Urothelium cell line (cell line): ENCODE data around the gene PIP5K1A.
"Not testable (repeated sequence)": the region's sequence is repeated elsewhere in the genome, so short reads cannot be mapped to it uniquely, and the experiment has no call there.

Source experiments
- DNase-seq: peaks from one replicate; pipeline ENCODE4 v3.0.0; 2011; ENCODE audit warnings: low spot score, mixed read lengths
- FAIRE-seq: peaks from 2 replicates; lab custom pipeline; 2011; peaks lifted over from hg19 to GRCh38; lab: Jason Lieb, UNC

Gene PIP5K1A, protein sequence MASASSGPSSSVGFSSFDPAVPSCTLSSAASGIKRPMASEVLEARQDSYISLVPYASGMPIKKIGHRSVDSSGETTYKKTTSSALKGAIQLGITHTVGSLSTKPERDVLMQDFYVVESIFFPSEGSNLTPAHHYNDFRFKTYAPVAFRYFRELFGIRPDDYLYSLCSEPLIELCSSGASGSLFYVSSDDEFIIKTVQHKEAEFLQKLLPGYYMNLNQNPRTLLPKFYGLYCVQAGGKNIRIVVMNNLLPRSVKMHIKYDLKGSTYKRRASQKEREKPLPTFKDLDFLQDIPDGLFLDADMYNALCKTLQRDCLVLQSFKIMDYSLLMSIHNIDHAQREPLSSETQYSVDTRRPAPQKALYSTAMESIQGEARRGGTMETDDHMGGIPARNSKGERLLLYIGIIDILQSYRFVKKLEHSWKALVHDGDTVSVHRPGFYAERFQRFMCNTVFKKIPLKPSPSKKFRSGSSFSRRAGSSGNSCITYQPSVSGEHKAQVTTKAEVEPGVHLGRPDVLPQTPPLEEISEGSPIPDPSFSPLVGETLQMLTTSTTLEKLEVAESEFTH

DNA sequence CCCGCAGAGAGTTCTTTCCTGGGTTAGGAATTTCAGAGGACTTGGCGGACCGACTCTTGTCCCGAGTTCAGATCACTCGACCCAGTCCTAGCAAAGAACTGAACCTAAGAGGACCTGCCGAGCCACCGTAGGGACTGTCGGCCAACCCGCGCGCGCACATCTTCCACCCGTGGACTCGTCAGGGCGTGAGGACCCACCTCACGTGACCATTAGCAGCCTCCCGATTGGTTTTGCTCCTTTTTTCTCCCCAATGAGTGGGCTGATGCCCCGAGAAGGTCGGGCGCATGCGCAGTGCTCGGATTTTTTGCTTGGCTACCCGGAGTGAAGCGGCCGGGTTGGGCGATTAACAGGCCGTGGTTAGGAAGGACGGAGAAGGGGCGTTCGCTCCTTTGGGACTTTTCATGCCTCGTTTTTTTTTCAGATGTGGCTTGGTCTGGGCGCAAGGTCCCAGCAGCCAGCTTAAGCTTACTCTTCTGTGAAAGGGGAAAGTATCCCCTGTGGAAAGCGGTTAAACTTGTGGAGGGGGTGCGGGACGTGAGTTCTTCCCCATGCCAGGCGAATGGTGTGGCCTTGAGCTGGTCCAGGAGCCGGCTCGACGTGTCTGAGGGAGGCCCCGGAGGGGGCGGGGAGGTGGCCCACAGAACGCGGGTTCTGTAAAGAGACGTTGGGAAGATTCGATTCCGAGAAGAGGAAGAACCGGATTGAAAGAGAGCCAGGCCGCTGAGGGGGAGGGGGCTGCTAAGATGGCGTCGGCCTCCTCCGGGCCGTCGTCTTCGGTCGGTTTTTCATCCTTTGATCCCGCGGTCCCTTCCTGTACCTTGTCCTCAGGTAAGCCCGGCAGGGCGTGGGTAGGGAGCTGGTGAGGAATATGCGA is at the start of gene PIP5K1A:
TSS of gene PIP5K1A (plus strand) at position 299 of the 874 bp plus-strand sequence. CDS start at position 744, 445 bp downstream.
- DNase-seq (peak; percentile 97), FAIRE-seq (peak; percentile 75)

DNA sequence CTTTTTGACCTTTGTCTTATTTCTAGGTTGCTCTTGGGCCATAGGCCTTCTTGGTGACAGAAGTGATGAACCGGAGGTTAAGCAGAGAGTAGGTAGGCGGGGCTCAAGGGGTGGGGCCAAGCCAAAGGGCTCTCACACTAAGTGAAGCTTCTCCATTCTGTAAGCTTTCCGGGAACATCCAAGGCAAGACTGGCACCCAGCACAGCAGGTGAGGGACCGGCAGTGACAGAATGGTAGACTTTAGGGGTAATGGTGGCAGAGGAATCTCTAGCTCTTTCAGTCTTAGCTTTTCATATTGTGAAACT is 41.9 kb upstream of the PIP5K1A start, which contains the start of gene TNFAIP8L2:
TSS of gene TNFAIP8L2 (plus strand) at position 135 of the 305 bp plus-strand sequence. CDS start 2,049 bp downstream, outside the sequence.
- no peak for DNase-seq
- FAIRE-seq = no peak

DNA sequence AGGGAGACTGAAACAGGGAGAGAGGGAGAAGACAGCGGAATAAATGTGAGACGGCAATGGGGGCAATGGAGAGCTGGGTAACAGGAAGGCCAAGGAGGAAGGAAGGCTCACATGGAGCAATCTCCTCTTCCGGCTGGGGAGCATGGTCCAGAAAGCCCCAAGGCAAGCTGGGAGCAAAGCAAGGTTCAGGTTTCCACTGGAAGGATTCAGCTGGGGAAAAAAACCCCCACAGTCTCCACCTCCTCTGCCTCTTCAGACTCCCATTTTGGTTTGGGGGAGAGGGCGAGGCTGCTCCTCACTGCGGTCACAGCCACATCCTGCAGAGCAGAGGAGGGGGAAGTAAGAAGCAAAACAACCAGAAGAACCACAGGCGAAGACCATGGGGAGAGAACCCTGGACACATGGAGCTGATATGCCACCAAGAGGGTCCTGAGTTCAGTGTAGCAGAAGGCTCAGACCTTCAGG is 41.3 kb upstream of the PIP5K1A start:
- no peak for DNase-seq
- FAIRE-seq = no peak

DNA sequence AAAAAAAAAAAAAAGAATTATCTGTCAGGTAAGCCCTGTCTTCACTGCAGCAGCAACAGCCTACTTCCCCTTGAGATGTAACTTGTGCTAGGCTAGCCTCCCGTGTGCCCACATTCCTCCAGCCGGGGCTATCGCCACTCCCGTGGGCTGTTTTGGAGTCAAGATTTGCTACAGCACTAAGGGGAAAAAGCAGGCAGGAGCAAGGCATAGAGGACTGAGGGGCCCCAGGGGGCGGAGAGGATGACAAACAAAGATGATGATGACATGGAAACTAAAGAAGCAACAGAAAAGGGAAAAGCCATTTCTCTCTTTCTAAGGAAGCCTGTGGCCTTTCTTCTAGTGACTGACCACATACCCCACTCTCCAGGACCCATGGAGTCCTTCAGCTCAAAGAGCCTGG is 40.0 kb upstream of the PIP5K1A start:
- no peak for FAIRE-seq

DNA sequence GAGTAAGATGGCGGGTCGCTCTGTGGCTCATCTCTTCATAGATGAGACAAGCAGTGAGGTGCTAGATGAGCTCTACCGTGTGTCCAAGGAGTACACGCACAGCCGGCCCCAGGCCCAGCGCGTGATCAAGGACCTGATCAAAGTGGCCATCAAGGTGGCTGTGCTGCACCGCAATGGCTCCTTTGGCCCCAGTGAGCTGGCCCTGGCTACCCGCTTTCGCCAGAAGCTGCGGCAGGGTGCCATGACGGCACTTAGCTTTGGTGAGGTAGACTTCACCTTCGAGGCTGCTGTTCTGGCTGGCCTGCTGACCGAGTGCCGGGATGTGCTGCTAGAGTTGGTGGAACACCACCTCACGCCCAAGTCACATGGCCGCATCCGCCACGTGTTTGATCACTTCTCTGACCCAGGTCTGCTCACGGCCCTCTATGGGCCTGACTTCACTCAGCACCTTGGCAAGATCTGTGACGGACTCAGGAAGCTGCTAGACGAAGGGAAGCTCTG is 39.6 kb upstream of the PIP5K1A start:
- DNase-seq = no peak

More for the DNA sequence above, 40.0 kb upstream of the PIP5K1A start:
- no peak for DNase-seq

DNA sequence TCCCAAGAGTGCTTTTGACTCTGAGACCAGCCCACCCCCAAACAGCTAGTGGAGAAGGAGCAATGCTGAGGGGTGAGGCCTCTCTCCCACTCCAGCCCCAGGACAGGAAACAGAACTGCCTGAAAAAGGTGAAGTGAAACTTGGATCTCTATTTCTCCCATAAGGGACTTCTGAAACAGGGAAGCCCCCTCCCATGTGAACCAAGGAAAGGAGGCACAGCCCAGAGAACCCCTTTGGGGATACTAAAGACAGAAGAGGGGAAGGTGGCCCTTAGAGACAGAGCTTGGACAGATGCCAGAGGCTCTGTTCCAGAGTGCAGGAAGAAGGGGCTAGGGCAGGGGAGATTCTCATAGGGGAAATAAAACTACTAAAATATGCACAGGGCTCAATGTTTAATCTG is 39.0 kb upstream of the PIP5K1A start:
- DNase-seq = no peak
- FAIRE-seq = no peak

More for the DNA sequence above, 39.6 kb upstream of the PIP5K1A start:
- FAIRE-seq = no peak

DNA sequence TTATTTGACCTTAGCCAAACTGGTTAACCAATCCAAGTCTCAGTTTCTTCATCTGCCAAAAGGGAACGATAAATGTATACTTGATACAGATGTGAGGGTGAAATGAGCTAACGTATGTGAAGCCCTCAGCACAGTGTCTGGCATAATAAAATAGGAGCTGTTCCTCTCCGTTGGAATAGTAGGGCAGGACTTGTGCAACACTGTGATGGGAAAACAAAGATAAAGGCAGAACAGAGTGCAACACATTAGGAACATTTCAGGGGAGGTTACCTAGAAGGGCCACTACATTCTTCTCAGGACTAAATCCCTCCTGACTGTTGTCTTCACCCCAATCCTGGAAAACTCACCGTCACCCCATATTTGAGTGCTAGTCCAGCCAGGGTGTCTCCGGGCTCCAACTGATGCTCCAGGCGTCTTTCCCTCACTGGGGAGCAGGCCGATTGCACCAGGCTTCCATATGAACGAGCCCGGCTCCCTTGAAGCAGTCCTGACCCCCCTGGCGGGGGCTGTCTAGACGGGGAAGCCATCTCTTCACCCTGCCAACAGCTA is 33.5 kb upstream of the PIP5K1A start:
- no peak for FAIRE-seq
- no peak for DNase-seq

DNA sequence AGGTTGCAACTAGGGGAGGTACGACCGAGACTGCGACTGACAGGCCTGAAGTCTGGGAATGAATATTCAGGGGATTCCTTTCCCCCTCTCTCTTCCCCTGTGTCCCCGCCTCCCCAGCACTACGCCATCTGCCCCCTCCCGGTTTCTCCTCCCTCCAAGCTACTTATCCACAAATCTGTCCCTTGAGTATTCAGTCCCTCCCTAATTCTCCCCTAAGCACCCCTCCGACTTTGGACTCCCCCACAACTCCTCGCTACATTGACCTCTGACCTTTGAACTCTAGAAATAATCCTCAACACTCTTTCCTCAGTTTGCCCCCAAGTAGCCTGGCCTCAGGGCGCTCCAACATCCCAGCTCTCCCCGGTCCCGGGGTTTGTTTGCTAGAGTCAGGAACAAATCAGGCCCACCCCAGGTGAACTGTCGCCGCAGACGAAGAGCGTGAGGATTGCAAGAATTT is 33.0 kb upstream of the PIP5K1A start:
- no peak for FAIRE-seq
- DNase-seq = peak; percentile 38

DNA sequence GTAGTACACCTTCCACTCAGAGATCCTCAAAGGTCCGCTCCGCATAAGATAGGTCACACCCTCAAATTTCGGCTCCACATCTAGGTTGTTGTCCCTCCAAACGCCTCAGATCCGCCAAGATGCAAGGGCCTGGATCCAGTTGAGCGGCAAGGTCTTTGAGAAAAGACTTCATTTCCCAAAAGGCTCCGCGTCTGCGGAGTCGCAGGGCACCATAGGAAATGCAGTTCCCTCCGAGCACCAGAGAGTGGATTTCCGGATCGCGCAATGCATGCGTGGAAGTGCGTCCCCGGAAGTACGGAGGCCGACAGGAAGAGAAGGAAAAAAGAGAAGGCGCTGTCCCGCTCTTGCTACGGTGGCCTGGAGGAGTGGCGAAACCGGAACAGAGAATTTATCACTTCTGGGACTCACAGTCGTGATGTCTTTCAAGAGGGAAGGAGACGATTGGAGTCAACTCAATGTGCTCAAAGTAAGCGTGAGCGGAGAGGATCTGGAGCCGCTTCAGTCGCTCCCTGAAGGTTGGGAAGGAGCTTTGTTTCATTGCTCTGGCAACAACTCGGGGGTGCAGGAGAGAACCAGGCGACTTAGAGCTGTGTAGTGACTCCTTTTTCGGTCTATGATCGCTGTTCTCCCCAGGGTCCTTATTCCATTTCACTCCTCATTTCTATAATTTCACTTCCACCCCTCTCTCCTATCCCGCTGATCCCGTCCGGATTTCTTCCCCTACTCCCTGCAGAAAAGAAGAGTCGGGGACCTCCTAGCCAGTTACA is 32.4 kb upstream of the PIP5K1A start, which contains the start of the genes LYSMD1 and SCNM1:
TSS of gene LYSMD1 (minus strand) at position 165 of the 767 bp plus-strand sequence. CDS start 644 bp downstream, outside the sequence.
TSS of gene SCNM1 (plus strand) at position 407 of the 767 bp plus-strand sequence. CDS start at position 416, 9 bp downstream.
- DNase-seq = peak; percentile 95
- FAIRE-seq = no peak

DNA sequence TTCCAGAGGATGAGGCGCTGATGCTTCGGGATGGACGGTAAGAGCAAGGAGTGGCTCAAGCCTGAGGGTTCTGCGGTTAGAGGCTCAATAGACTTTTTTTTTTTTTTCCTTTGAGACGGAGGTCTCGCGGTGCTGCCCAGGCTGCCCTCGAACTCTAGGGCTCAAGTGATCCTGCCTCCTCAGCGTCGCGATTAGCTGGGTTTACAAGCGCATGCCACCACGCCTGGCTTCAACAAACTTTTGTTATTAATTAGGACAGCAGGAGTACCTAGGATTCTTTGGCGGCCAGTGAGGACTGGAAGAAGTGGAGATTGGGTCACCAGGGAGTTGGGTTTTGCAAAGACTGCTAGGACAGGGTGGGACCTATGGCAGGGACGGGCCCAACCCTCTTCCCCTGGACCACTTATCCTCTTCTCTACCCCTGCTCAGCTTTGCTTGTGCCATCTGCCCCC is 31.8 kb upstream of the PIP5K1A start:
- peak; percentile 29 for DNase-seq
- no peak for FAIRE-seq

DNA sequence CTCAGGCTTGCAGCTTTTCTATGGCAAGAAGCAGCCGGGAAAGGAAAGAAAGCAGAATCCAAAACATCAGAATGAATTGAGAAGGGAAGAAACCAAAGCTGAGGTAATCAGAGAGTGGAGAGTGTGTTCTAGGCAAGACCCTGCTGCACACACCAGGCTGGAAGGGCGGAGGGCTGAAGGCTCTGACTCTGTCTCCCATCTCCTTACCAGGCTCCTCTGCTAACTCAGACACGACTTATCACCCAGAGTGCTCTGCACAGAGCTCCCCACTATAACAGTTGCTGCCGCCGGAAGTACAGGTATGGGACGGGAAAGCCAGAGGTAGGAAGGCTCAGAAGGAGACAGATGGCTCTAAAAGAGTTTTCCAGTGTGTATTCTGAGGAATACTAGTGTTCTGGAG is 31.2 kb upstream of the PIP5K1A start:
- FAIRE-seq (no peak), DNase-seq (no peak)

DNA sequence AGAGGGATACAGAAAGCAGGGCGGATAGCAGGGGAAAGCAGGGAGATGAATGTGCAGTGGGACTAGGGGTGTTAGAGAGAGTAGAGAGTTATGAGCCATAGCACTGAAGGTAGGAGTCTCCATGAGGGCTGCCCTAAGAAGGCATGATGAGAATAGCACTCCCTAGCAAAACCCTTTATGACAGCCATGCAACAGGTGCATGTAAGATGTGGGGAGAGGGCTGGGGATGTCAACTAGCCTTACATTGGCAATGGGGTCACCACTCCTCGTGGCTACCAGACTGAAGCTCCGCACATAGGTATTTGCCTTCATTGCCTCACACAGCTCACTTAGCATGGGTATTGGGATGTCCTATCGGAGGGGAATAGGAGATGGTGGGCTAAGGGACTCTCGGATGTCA is 27.2 kb upstream of the PIP5K1A start:
- DNase-seq (no peak), FAIRE-seq (no peak)

DNA sequence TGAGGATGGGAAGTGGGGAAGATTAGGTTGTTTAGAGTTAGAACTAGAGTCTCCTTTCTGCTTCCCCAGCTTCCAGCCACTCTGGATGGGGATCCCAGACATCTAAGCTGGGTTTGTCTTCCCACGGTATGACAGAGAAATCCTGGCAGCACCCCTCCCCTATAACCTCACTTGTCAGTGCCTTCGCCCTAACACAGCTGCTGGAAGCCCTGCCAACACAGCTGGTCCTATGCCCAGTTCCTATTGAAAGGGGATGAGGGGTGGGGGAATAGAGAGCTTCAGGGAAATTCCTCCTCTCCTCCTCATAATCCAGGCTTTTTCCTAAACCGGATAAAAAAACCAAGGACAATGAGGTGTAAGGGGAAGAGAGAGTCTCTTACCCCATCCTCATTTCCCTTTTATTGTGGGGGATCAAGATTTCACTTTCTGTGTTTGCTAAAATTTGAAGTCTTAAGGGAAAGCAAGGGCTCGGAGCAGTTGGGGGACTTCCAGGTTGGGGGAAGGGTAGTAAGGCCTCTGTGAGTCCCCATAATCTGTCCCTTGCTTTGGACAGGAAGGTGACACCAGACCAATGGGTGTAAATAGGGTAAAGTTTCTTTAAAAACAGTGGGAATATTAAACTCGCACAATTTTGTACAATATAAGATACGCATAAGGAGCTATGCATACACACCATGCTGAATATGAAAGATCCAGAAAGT is 23.2 kb upstream of the PIP5K1A start:
- FAIRE-seq (no peak), DNase-seq (no peak)

DNA sequence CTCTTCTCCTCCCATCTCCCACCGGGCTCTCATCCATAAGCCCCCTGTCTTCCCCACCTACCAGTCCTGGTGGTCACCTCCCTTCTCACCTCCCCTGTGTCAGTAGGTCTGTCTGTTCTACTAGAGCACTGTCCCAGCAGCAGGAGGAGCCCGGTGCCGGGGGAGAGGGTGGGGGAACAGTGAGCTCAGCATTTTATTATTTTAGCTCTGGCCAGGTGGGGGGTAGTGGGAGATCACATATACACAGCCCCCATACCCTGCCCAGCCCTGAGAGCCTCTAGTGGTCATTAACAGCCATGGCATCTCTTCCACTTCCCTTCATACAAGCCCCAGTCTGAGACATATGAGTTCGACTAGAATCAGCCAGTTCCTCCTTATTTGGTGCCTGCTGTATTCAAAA is 22.5 kb upstream of the PIP5K1A start, which contains the start of gene TMOD4:
TSS of gene TMOD4 (minus strand) at position 119 of the 400 bp plus-strand sequence. CDS start 1,106 bp downstream, outside the sequence.
- DNase-seq (peak; percentile 36), FAIRE-seq (no peak)

DNA sequence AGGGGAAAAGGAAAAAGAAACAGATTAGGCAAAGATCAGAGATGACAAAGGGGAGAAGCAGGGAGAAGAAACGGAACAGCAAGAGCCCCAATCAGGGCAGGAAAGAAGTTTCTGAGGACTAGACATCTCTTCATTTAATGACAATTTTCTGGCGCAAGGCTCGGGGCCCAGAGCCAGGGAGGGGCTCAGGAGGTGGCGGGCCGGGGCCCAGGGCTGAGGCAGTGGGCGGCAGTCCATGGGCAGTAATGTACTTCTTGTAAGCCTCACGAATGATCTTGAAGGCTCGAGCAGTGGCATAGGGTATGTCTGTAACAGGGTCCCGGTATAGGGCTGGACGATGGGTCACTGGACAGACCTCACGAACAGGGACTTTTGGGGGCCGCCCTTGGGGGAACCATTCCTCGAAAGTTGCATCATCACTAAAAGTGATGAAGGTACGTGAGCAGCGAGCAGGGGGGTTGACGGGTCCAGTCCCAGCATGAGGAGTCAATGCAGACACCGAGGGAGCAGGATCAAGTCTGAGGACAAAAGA is 21.8 kb upstream of the PIP5K1A start:
- DNase-seq = no peak

DNA sequence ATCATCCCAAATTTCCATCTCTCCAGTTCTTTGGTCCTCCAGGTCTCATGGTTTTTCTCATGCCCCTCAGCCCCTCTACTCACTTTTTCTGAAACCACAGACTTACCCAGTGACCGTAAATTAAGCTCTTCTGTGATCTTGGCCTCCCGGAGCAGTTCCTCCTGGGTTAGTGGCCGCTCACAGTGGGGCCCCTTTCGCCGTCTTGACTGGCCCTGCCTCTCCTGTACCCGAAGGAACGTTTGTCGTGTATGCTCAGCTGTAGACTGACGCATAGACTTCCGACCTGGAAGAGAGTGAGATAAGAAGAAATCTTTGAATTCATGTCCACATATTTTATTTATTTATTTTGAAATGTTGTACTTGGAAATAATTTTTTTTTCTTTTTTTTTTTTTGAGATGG is 14.1 kb upstream of the PIP5K1A start:
- no peak for DNase-seq
- FAIRE-seq = no peak

More for the DNA sequence above, 21.8 kb upstream of the PIP5K1A start:
- FAIRE-seq = no peak

DNA sequence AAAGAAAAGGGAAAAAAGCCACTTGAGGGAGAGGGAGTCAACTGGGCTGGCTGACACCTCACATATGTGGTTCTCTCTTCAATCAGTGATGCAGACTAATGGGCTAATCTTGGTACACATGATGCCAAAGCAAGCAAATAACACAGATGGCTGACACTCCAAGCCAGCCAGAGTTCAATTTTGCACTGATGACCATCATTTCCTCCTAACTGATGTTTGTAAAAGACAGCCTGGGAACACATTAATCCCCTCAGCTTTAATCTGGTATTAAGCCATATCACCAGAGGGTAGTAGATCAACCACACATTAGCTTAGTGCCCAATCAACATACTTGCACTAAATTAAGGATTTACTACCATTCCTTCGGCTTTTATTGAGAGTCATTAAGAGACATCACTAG is 11.1 kb upstream of the PIP5K1A start:
- DNase-seq = no peak

DNA sequence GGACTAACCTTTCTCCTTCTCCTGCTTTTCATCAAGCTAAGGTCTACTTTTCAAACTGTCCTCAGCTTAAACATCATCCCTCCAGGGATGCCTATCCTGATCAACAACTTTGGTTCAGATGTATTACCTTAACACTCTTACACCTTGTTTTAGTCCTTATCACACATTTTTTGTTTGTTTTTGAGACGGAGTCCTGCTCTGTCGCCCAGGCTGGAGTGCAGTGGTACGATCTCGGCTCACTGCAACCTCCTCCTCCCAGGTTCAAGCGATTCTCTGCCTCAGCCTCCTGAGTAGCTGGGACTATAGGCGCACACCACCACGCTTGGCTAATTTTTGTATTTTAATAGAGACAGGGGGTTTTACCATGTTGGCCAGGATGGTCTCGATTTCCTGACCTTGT is 9.7 kb upstream of the PIP5K1A start:
- DNase-seq, FAIRE-seq: not testable (repeated sequence)

More for the DNA sequence above, 11.1 kb upstream of the PIP5K1A start:
- FAIRE-seq = no peak
